ENCODE data around the gene XRCC5.

The XRCC5 gene

DNA sequence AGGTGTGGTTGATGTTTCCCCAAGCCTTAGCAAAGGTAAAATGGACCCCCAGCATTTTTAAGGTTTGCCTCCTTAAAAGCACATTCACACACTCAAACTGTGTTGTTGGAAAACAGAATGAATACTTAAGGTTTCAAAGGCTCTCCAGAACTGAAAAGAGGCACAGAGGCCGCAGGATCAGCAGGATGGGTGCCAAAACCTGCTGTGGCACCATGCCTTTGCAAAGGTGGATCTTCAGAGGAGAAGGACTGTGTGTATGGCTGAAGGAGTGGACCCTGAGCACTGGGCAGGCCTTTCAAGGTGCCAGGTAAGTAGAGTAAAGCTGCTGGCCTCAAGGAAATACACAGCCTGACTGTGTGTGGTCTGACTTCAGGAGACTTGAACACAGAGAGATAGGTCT lies 127.3 kb downstream of the XRCC5 start:
- TF ChIP-seq, protein P1, sequence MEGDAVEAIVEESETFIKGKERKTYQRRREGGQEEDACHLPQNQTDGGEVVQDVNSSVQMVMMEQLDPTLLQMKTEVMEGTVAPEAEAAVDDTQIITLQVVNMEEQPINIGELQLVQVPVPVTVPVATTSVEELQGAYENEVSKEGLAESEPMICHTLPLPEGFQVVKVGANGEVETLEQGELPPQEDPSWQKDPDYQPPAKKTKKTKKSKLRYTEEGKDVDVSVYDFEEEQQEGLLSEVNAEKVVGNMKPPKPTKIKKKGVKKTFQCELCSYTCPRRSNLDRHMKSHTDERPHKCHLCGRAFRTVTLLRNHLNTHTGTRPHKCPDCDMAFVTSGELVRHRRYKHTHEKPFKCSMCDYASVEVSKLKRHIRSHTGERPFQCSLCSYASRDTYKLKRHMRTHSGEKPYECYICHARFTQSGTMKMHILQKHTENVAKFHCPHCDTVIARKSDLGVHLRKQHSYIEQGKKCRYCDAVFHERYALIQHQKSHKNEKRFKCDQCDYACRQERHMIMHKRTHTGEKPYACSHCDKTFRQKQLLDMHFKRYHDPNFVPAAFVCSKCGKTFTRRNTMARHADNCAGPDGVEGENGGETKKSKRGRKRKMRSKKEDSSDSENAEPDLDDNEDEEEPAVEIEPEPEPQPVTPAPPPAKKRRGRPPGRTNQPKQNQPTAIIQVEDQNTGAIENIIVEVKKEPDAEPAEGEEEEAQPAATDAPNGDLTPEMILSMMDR (IDR thresholded peaks at IDR 0.05), result no peak

DNA sequence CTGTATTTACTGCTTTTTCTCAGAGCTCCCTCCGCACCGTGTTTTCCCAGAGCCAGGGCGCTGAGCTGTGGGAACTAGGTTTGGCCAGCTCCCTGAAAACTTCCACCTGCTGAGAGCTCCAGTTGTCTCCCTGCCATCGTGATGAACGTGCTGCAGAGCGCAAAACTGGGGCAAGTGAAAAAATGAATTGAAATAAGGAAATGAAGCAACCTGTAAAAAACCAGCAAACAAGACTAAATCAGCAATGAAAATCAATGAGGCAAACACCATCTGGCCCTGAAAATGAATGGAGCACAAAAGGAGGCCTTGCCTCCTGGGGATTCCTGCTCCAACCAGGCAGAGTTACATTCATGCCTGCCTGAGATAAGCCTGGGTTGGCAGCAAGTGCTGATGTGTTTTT lies 133.2 kb downstream of the XRCC5 start:
- TF ChIP-seq, protein P1 (IDR thresholded peaks at IDR 0.05), result no peak

DNA sequence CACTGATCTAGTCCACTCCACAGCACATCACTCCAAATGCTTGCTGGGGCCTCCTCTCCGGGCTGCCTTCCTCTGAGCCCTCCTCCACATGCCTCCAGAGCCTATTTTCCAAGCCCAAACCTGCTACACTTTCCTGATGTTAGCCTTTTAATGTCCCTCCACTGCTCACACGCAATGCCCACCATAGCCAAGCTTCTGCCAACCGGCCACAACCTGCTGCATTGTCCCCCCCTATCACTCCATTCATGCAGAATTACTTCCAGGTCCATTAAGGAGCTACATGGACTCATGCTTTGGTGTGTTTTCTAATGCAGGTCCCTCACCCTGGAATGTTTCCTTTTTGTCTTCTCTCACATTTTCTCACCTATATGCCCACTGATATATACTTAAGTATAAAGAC lies 133.9 kb downstream of the XRCC5 start:
- TF ChIP-seq, protein P1 (IDR thresholded peaks at IDR 0.05), result no peak

DNA sequence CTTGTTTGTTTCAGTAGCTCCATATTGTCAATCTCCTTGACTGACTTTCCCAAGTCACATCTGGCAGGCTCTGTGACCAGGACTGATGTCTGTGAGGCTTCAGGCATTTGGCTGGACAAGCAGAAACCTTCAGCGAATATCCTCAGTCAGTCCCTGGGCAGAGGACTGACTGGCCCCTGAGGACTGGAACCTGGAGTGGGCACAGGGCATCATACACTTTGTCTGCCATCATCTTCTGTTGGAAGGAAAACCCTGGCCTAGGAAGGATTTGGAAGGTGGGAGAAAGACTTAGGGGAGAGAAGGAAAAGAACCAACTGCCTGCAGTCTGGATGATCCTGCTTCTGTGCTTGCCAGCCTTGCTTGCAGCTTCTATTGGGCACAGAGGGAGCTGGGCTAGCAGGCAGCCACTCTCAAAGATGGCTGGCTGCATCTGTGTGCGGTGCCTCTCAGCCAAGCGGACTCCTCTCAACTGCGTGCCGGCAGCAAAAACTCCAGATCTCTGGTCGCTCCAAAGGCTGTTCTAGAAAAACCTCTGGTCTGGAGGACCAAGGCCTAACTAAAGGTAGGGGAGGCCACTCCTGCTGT lies 136.3 kb downstream of the XRCC5 start:
- TF ChIP-seq, protein P1 (IDR thresholded peaks at IDR 0.05), result no peak

DNA sequence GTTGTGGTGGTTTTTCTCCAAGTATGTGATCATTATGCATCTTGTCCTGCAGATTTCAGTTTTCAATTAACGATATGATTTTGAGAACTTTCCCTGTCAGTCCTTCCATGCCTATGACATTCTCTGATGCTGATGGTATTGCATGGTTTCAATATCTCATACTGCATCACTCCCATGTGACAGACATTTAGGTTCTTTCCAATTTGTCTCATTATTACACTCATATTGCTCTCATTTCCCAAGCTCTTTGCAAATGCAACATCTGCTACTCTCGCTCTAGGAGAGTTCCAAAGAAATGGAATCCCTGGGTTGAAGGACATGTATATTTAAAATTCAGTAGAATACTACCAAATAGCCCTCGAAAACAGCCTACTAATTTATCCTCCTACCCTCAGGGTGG lies 137.6 kb downstream of the XRCC5 start:
- TF ChIP-seq, protein P1 (IDR thresholded peaks at IDR 0.05), result no peak

All from LNCAP (cell line).